GM23248 (cell line): Measurements from ENCODE around the gene IGFL4. TPM values are rescaled to one million over a fixed set of nuclear protein-coding genes. Genes with fewer than 3 reads are reported as not detected.

ENCODE experiments used
- DNase-seq: peaks from one replicate; pipeline ENCODE4 v3.0.0-alpha.2; 2015
- H2AFZ ChIP-seq: fragments of 200-600 bp; sonication (generic); 2 replicates; pipeline ENCODE4 v1.6.1; 2016; ENCODE audit warnings: antibody characterized with exemption
- H3F3A ChIP-seq: fragments of 200-600 bp; sonication (generic); 2 replicates; pipeline ENCODE4 v1.6.1; 2016; ENCODE audit warnings: mild to moderate bottlenecking, antibody characterized with exemption, mixed run types; ENCODE audit not compliant: insufficient read depth
- H3K27ac ChIP-seq: fragments of 200-600 bp; sonication (generic); 2 replicates; pipeline ENCODE4 v1.5.1; 2016; ENCODE audit warnings: mild to moderate bottlenecking
- H3K27me3 ChIP-seq: fragments of 200-600 bp; sonication (generic); replicated peaks from 2 replicates; pipeline ENCODE4 v1.6.1; 2016; ENCODE audit warnings: mild to moderate bottlenecking; ENCODE audit not compliant: insufficient read depth
- H3K36me3 ChIP-seq: fragments of 200-600 bp; sonication (generic); 2 replicates; pipeline ENCODE4 v1.6.1; 2016; ENCODE audit warnings: low read depth, mild to moderate bottlenecking
- H3K4me1 ChIP-seq: fragments of 200-600 bp; sonication (generic); 2 replicates; pipeline ENCODE4 v1.6.1; 2016; ENCODE audit warnings: mild to moderate bottlenecking; ENCODE audit not compliant: insufficient read depth
- H3K4me2 ChIP-seq: fragments of 200-600 bp; sonication (generic); one replicate; pipeline ENCODE4 v1.6.1; 2016; ENCODE audit warnings: mild to moderate bottlenecking; ENCODE audit not compliant: unreplicated experiment
- H3K4me3 ChIP-seq: fragments of 200-600 bp; sonication (generic); 2 replicates; pipeline ENCODE4 v1.5.1; 2016; ENCODE audit warnings: mild to moderate bottlenecking
- H3K79me2 ChIP-seq: fragments of 200-600 bp; sonication (generic); 2 replicates; pipeline ENCODE4 v1.6.1; 2016; ENCODE audit warnings: mild to moderate bottlenecking; ENCODE audit not compliant: insufficient read depth
- H3K9ac ChIP-seq: fragments of 200-600 bp; sonication (generic); 2 replicates; pipeline ENCODE4 v1.6.1; 2016; ENCODE audit warnings: mild to moderate bottlenecking
- H3K9me2 ChIP-seq: fragments of 200-600 bp; sonication (generic); 2 replicates; pipeline ENCODE4 v1.6.1; 2016; ENCODE audit warnings: mixed run types, mild to moderate bottlenecking, moderate library complexity; ENCODE audit not compliant: insufficient read depth
- H3K9me3 ChIP-seq: fragments of 200-600 bp; sonication (generic); one replicate; pipeline ENCODE4 v1.6.1; 2017; ENCODE audit warnings: low read depth
- H4K20me1 ChIP-seq: fragments of 200-600 bp; sonication (generic); 2 replicates; pipeline ENCODE4 v1.6.0; 2016; ENCODE audit not compliant: insufficient read depth
- EZH2 ChIP-seq: fragments of 200-600 bp; sonication (generic); IDR thresholded peaks from 2 replicates; pipeline ENCODE4 v1.6.1; 2018; ENCODE audit warnings: antibody characterized with exemption, mild to moderate bottlenecking; ENCODE audit not compliant: insufficient read depth, poor library complexity, severe bottlenecking
- EZH2phosphoT487 ChIP-seq: fragments of 200-600 bp; sonication (generic); IDR thresholded peaks from 2 replicates; pipeline ENCODE4 v1.6.1; 2018; ENCODE audit warnings: antibody characterized with exemption, moderate library complexity, mild to moderate bottlenecking, low read depth; ENCODE audit not compliant: insufficient read depth
- WGBS, 2 experiments: methylation state at CpG; one replicate each; pipeline ENCODE4 v1.1.6; 2015 to 2017; ENCODE audit warnings: low lambda C conversion rate in 2 of 2, low coverage in 1 of 2; ENCODE audit errors: missing lambda C conversion rate in 2 of 2; 5-methylcytosine and 5-hydroxymethylcytosine counted together
- in situ Hi-C: fragments of 300-500 bp; cut with MboI; formaldehyde crosslinking; loops from 2 replicates; pipeline ENCODE4 v1.15.0; 2020
- polyA plus RNA-seq: library from polyadenylated mRNA; unstranded; fragments of >200 nt; fragmentation: Nextera tagmentation; extraction: Ambion mirVana; gene quantifications from 2 replicates; pipeline ENCODE4 v1.2.1, GENCODE V29; 2016
- total RNA-seq: library from RNA; depleted of rRNA; stranded (reverse); fragments of >200 nt; shearing (Covaris generic); gene quantifications from 2 replicates; pipeline ENCODE4 v1.2.3, GENCODE V29; 2014

IGFL4 gene
- total and polyA plus RNA-seq, 2 experiments from 2014 or later = not detected

- no peaks in the 10 kb centered on the region for H3K36me3 ChIP-seq
- no peaks in the 10 kb centered on the region for H3K27me3 ChIP-seq
- H3K4me2 ChIP-seq = no peak overlapping the region
- peaks cover 11% of the 10 kb centered on the region for H3K79me2 ChIP-seq
- H2AFZ ChIP-seq = no peak overlapping the region
- H3F3A ChIP-seq = no peaks in the 10 kb centered on the region
- H3K27ac ChIP-seq = no peak overlapping the region
- no peaks in the 10 kb centered on the region for H4K20me1 ChIP-seq
- no peak for DNase-seq
- H3K9me3 ChIP-seq = no peaks in the 10 kb centered on the region
- no peak overlapping the region for H3K9ac ChIP-seq
- 96 to 98% methylated on average over 8 of the region's 8 CpGs for WGBS, 2 experiments
- peaks cover 4% of the 10 kb centered on the region; the same call in 1 of the 2 replicates for H3K4me1 ChIP-seq
- in situ Hi-C loops = no loop called here
- H3K9me2 ChIP-seq = no peaks in the 10 kb centered on the region
- no peak overlapping the region for H3K4me3 ChIP-seq
- TF ChIP-seq EZH2 = no peak
- no peak for TF ChIP-seq EZH2phosphoT487
Observed at GRCh38 chr19:45996933-45997332, 43.9 kb downstream of the IGFL4 start.

GRCh38 chr19:45995715-45996385 is 45.0 kb downstream of the IGFL4 start:
- Histone ChIP-seq H3K9me2 (no peaks in the 10 kb centered on the region), H3F3A (no peaks in the 10 kb centered on the region), H3K79me2 (peaks cover 11% of the 10 kb centered on the region; the same call in 1 of the 2 replicates), H2AFZ (peak overlapping the region; percentile 92), H3K4me1 (peaks cover 4% of the 10 kb centered on the region; the same call in 1 of the 2 replicates), H3K27ac (peak overlapping the region; percentile 13; the same call in 1 of the 2 replicates), H3K36me3 (no peaks in the 10 kb centered on the region), H3K27me3 (no peaks in the 10 kb centered on the region), H3K9me3 (no peaks in the 10 kb centered on the region), H3K9ac (peak overlapping the region; percentile 85), H3K4me2 (peak overlapping the region; percentile 92), H3K4me3 (peak overlapping the region; percentile 93), H4K20me1 (no peaks in the 10 kb centered on the region)
- WGBS, 2 experiments = 8 to 9% methylated on average over 13 of the region's 13 CpGs
- in situ Hi-C loops = no loop called here
- DNase-seq = peak; percentile 58
- TF ChIP-seq EZH2phosphoT487 (no peak), EZH2 (no peak)

GRCh38 chr19:45994998-45995714 is 45.6 kb downstream of the IGFL4 start, which contains the start of gene CCDC61:
Gene CCDC61 (plus strand): TSS chr19:45995467. CDS start chr19:46003019, 7,552 bp downstream.
- in situ Hi-C loops = no loop called here
- WGBS, 2 experiments = 1% methylated on average over 33 to 34 of the region's 34 CpGs
- Histone ChIP-seq H3K27ac (peak within 1 kb of the TSS; percentile 17; the same call in 1 of the 2 replicates), H3K9ac (peak within 1 kb of the TSS; percentile 85), H4K20me1 (no peaks in the 10 kb centered on the region), H3K9me3 (no peaks in the 10 kb centered on the region), H3K36me3 (no peaks in the 10 kb centered on the region), H3K9me2 (no peaks in the 10 kb centered on the region), H3K4me3 (peak within 1 kb of the TSS; percentile 93), H2AFZ (peak within 1 kb of the TSS; percentile 94), H3K4me2 (peak within 1 kb of the TSS; percentile 92), H3K27me3 (no peaks in the 10 kb centered on the region), H3K4me1 (peaks cover 4% of the 10 kb centered on the region; the same call in 1 of the 2 replicates), H3K79me2 (peaks cover 11% of the 10 kb centered on the region; the same call in 1 of the 2 replicates), H3F3A (no peaks in the 10 kb centered on the region)
- DNase-seq = peak; percentile 98
- TF ChIP-seq EZH2phosphoT487 (no peak), EZH2 (no peak)

- Histone ChIP-seq H2AFZ (peak overlapping the region; percentile 94), H3K9me2 (no peaks in the 10 kb centered on the region), H3K4me3 (peak overlapping the region; percentile 76), H3K4me2 (peak overlapping the region; percentile 85), H3K27me3 (no peaks in the 10 kb centered on the region), H3F3A (no peaks in the 10 kb centered on the region), H3K4me1 (peaks cover 4% of the 10 kb centered on the region; the same call in 1 of the 2 replicates), H4K20me1 (no peaks in the 10 kb centered on the region), H3K9me3 (no peaks in the 10 kb centered on the region), H3K27ac (0 out of 2 replicates have a peak overlapping the region, but pooled peaks have one; percentile 17), H3K36me3 (no peaks in the 10 kb centered on the region), H3K9ac (peak overlapping the region; percentile 52), H3K79me2 (peaks cover 11% of the 10 kb centered on the region; the same call in 1 of the 2 replicates)
- in situ Hi-C loops = no loop called here
- TF ChIP-seq EZH2 (no peak), EZH2phosphoT487 (no peak)
- DNase-seq = peak; percentile 74
- WGBS, 2 experiments = 7 to 8% methylated on average over 8 of the region's 8 CpGs
Observed at GRCh38 chr19:45994456-45994997, 46.3 kb downstream of the IGFL4 start.
